Upper lobe of left lung (tissue), 4 donors: ENCODE data around the gene UGT1A1.

Experiments
- EP300 ChIP-seq, 4 donors: sonication (generic); formaldehyde crosslinking; IDR thresholded peaks; one replicate each; pipeline ENCODE4 v1.5.1; 2017; ENCODE audit warnings: antibody characterized with exemption in 4 of 4, control low read depth in 2 of 4
- POLR2A ChIP-seq, 4 donors: fragments of 450-650 bp; IDR thresholded peaks; one replicate each; pipeline ENCODE4 v1.5.1; 2016 to 2017; ENCODE audit warnings: antibody characterized with exemption in 4 of 4, mild to moderate bottlenecking in 2 of 4
- POLR2AphosphoS5 ChIP-seq, 2 donors: sonication (generic); formaldehyde crosslinking; IDR thresholded peaks; one replicate each; pipeline ENCODE4 v1.5.1; 2017; ENCODE audit warnings: antibody characterized with exemption in 2 of 2
- TF ChIP-seq, protein P1 (sequence below), 6 experiments: fragments of 450-650 bp in 4 of 6; fragments of 200-600 bp in 2 of 6; sonication (generic) in 2 of 6; IDR thresholded peaks; one replicate each; pipeline ENCODE4 v1.5.1; 2016 to 2019; ENCODE audit warnings: antibody characterized with exemption in 6 of 6

DNA sequence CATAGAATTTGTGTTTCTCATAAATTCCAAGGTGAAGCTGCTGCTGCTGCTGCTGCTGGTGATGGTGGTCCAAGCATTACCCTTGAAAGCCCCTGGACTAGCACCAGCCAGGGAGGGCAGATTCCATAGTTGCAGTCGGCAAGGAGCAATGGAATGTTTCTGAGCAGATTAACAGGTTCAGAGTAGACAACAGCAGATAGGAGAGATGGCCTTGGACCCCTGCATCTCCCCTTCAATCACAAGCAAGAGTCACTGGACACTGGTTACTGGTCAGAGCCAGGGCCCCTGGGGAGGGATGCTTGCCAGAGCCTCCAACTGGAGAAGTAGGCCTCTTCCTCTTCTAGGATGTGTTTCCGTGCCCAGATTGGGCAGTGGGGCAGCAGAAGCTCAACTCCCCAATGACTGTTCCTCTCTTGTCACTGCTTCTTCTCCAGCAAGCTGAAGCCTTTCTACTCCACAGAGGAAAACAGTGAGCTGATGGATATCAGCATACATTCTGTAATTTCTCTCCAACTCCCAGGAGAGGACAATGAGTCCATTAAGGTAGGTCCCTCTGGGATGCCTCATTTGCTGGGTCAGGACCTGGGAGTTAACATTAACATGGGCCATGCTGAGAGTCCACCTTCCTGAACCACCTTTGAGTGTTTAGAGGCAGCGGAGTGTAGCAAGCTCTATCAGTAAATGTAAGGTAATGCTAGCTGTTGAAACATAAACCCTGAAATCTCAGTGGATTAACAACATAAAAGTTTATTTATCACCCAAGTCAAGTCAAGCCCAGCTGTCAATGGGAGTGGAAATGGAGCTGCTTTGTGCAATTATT, 53.4 kb downstream of the UGT1A1 start:
- TF ChIP-seq POLR2AphosphoS5 (IDR thresholded peaks at IDR 0.05) (no peak), EP300 (IDR thresholded peaks at IDR 0.05) (no peak), POLR2A (IDR thresholded peaks at IDR 0.05) (no peak)
- TF ChIP-seq, protein P1, sequence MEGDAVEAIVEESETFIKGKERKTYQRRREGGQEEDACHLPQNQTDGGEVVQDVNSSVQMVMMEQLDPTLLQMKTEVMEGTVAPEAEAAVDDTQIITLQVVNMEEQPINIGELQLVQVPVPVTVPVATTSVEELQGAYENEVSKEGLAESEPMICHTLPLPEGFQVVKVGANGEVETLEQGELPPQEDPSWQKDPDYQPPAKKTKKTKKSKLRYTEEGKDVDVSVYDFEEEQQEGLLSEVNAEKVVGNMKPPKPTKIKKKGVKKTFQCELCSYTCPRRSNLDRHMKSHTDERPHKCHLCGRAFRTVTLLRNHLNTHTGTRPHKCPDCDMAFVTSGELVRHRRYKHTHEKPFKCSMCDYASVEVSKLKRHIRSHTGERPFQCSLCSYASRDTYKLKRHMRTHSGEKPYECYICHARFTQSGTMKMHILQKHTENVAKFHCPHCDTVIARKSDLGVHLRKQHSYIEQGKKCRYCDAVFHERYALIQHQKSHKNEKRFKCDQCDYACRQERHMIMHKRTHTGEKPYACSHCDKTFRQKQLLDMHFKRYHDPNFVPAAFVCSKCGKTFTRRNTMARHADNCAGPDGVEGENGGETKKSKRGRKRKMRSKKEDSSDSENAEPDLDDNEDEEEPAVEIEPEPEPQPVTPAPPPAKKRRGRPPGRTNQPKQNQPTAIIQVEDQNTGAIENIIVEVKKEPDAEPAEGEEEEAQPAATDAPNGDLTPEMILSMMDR (IDR thresholded peaks at IDR 0.05) = no peak
